Stimulated activated CD8-positive, alpha-beta memory T cell treated with anti-CD3 and anti-CD28 coated beads, Interleukin-4, amount 100 ng/mL, for 4 hours (primary cell): ENCODE data around the gene ERVH48-1.
A peak's percentile ranks its signal among the peaks of the same experiment; 100 is the strongest.
"Not testable (repeated sequence)": the region's sequence is repeated elsewhere in the genome, so short reads cannot be mapped to it uniquely, and the experiment has no call there.

ENCODE experiments used
- DNase-seq, 2 donors: peaks; one replicate each; pipeline ENCODE4 v3.0.0-alpha.2; 2020; ENCODE audit warnings: low read depth in 2 of 2, low spot score in 1 of 2

Gene ERVH48-1

DNA sequence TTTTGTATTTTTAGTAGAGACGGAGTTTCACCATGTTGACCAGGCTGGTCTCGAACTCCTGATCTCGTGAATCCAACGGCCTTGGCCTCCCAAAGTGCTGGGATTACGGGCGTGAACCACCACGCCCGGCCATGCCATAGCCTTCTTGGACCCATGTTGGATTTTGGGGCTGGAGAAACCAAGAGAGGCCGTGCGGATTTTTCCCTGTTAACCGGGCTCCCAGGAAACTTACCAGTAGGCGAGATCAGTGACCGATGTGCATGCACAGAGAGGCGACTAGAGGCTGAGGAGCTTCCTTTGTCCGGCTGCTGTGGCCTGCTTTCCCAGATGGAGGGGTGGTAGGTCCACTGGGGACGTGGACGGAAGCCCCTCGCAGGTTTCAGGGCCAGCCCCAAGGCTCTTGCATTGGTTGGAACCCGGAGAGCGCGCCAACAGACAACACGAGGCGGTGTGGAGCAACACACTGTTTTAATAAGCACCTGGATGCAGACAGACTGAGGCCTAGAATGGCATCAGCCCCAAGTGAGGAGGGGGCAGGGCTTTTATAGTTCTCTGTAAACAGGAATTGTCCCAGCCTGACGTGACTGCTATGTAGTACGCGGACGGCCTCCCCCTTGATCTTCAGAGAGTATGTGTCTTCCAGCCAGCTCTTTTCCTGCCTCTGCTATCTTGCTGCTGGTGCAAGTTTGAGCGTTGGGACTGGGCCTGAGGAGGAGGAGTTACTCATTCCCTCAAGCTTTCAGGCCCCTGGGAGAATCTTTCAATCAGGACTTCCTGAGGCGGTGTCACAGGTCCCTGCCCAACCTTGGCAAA lies at the start of gene ERVH48-1:
ERVH48-1 (minus strand) TSS at position 517 of the 813 bp plus-strand sequence. CDS start 6,624 bp downstream, outside the sequence.
- DNase-seq, result no peak

DNA sequence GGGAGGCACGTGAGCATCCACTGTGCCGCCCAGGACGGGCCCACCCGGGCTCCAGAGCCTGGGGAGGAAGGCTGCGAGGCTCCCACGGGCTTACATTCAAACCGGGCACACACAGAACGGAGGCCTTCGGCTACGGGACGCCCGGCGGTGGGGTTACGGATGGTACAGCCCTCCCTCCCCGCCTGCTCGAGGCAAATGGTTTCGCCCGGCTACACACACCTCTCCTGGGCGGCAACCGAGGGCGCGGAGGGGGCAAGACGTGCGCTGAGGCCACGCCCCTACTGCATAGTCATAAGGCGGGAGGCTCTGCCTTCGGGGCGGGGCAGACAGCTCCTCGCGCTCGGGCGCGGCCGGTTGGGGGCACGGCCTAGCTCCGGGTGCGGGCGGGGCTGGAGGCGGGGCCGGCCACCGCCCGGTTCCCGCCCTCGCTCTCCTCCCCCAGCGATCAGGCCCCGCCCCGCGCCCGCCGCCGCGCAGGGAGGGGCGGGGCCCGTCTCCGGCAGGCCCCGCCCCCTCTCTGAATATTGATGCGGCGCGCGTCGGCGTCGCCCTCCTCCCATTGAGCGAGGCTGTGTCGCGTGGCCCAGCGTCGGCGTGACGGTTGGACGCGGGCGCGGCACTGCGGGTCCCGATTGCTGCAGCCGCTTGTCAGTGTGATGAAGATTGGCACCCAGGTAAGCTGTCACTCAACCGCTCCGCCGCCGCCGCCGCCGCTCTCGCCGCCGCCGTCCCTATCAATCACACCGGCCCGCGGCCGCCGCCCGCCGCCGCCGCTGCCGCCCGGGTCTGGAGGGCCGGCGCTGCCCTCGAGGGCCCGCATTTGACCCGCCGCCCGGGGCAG lies 48.8 kb upstream of the ERVH48-1 start, which contains the start of gene PKNOX1:
PKNOX1 (plus strand) TSS at position 572 of the 841 bp plus-strand sequence. CDS start 29,820 bp downstream, outside the sequence.
- DNase-seq, result peak; percentile 97 to 98

DNA sequence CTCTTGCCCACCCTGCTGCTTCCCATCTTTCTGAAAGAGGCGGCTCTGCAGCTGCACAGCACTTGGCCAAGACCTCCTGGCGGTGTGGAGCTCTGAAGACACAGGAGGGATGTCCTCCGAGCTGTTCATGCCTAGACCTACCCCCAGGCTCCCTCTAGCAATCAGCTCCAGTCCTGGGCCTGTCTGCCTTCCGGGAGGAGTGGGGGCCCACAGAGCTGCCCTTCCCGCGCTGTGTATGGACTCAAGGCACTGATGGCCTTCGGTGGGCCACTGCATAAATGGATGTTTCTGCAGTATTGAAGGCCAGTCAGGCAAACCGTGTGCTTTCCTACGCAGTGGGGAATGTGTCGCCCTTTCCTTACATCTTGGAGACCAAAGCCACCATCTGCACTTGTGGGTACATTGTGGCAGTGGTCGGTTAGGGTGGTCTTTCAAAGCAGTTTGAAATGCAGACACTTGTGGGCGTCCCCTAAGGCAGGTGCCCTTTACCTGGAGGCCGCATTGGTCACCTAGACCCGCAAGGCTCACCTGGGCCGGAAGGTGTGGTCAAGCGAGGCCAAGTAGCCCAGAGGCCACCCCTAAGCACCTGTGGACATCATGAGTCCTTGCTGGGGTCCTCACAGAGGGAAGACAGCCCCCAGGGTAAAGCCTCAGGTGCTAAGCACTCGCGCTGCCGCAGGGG lies 48.0 kb upstream of the ERVH48-1 start:
- no peak for DNase-seq

DNA sequence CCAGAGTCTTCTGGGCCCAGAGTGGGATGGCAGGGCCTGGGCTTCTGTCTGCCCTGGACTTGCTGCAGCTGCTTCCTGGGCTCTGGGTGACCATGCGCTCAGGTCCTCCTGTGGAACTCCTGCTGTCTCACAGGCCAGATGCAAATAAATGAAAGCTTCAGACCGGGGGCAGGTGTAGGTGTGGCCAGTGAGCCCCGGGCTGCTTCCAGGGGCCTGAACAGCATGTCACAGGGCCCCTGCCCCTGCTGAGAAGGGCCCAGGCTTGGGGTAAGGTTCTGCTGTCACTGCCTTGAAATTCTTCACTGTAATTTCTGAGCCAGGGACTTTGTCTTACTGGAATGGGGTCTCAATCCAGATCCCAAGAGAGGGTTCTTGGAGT lies 46.5 kb upstream of the ERVH48-1 start:
- DNase-seq, result no peak

DNA sequence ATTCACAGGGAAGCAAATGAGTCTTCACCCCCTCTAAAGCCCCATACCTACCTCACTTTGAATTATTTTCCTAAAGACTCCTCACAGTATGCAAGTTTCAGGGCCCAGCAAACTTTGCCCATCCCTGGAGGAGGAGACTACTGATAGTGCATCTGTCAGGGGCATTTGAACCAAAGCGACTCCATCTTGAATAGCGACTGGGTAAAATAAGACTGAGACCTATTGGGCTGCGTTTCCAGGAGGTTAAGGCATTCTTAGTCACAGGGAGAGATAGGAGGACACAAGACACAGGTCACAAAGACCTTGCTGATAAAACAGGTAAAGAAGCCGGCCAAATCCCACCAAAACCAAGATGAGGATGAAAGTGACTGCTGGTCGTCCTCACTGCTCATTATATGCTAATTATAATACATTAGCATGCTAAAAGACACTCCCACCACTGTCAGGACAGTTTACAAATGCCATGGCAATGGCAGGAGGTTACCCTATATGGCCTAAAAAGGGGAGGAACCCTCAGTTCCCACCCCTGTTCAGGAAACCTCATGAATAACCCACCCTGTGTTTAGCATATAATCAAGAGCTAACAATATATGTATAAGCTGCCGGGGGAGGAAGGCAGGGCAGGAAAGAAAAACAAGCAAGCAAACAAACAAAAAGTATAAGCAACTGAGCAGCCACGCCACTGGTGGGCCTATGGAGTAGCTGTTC lies 45.7 kb upstream of the ERVH48-1 start:
- DNase-seq, result no peak

DNA sequence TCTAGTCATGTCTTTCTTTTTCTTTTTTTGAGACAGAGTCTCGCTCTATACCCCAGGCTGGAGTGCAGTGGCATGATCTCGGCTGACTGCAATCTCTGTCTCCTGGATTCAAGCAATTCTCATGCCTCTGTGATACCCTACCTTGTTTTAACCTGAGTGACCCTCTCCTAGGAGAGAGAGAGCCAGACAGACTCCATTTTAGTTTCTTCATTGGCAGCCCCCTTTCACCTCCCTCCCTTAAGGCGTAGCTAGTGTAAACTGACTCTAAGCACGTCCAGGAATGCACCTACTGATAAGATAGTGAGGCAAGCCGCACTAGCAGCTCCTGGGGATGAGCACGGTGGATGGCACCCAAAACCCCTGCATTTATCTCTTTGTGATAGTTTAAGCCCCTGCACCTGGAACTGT lies 43.8 kb upstream of the ERVH48-1 start:
- no peak for DNase-seq

DNA sequence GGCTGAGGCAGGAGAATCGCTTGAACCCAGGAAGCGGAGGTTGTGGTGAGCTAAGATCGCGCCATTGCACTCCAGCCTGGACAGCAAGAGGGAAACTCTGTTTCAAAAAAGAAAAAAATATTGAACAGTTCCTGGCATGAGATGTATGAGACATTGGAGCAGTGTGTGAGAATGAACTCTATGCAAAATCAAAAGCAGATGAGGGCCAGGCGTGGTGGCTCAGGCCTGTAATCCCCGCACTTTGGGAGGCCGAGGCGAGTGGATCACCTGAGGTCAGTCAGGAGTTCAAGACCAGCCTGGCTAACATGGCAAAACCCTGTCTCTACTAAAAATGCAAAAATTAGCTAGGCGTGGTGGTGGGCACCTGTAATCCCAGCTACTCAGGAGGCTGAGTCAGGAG lies 42.2 kb upstream of the ERVH48-1 start:
- not testable (repeated sequence) for DNase-seq

DNA sequence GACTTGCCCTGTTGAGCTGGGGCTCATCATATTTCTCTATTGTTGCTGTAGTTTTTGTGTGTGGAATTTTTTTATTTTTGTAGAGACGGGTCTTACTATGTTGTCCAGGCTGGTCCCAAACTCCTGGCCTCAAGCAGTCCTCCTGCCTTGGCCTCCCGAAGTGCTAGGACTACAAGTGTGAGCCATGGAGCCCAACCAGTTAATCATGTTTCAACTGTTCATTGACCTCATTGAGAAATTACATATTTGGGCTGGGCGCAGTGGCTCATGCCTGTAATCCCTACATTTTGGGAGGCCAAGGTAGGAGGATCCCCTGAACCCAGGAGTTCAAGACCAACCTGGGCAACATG lies 39.8 kb upstream of the ERVH48-1 start:
- DNase-seq, result no peak

DNA sequence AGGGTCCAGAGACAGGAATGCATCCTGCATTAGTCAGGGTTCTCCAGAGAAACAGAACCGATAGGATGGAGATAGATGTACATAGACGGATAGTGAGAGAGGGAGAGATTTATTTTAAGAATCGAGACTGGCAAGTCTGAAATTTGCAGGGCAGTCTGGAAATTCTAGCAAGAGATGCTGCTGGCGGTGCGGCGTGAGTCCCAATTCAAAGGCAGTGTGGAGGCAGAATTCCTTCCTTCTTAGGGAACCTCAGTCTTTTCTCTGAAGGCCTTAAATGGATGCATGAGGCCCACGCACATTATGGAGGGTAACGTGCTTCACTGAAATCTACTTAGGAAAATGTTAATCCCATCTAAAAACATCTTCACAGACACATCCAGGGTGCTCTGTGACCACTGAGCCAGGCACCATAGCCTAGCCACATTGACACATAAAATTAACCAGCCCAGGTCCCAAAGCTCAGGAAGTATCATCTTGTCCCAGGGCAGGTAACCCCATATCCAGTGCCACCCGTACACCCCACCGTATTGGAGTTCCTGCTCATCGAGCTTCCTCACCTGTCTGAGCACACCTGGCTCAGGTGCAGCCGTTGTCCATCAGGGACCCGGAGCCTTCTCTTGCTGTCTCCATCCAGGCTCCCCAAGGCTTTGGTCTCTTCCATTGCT lies 39.2 kb upstream of the ERVH48-1 start:
- DNase-seq, result no peak

DNA sequence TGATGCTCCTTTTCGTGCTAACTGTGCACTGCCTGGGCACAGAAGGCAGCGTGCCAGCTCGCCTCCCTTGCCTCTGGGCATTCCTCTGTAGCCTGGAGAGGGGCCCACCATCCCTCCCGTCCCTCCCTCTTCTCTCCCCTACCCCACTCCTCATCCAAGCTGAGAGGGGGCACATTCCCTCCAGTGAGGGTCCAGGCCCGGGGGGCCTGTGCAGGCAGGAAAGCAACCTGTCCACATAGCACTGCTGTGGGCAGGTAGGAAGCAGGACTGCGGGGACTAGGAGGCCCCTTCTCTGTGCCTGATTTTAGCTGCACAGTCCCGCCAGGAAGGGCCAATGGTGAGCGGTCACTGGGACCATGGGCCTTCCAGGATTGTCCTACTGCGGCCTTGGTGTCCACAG lies 38.7 kb upstream of the ERVH48-1 start:
- no peak for DNase-seq

DNA sequence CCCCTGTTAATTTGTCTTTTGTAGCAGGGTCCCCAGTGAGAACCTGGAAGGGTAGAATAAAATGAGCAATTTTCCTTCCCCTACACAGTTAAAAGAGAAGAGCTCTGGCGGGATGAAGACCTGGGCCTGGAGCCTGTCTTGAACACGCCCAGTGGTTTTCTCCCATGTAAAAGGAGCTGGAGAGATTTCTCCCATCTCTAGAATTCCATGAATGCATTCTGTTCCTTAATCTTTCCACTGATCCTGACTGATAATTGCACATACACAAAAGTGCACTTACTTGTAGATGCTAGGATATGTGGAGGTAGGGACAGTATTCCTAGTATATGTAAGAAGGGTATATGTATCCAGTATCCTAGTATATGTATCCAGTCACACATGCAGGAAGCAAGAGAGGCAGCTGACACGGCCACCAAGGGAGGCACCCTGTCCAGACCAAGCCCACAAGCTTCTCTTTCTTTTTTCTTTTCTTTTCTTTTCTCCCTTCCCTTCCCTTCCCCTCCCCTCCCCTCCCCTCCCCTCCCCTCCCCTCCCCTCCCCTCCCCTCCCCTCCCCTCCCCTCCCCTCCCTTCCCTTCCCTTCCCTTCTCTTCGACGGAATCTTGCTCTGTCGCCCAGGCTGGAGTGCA lies 37.1 kb upstream of the ERVH48-1 start:
- no peak for DNase-seq

DNA sequence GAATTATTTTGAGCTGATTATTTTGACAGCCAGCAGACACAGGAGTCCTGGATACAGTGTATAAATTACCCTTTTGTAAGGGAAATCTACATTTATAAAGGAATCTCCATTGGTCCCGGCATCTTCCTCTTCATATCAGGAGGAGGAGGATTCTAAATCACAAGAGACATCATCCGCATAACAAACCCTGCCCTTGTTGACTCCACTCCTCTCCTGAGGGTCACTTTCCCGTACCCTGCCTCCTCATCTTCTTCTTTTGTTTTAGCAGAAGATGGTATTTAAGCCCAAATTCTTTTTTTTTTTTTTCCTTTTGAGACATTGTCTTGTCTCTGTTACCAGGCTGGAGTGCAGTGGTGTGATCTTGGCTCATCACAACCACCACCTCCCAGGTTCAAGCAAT lies 34.3 kb upstream of the ERVH48-1 start:
- DNase-seq, result no peak

DNA sequence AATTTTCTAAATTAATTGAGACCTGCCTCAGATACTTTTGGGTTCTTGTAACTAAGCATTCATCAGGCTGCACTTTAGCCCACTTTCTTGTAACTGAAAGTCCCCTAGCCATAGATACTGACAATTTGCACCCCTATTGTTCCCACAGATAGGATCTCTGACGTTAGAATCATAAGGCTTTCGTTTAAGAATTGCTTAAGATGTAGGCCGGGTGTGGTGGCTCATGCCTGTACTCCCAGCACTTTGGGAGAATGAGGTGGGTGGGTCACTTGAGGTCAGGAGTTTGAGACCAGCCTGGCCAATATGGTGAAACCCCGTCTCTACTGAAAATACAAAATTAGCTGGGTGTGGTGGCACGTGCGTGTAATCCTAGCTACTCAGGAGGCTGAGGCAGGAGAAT lies 32.7 kb upstream of the ERVH48-1 start:
- DNase-seq, result not testable (repeated sequence)

DNA sequence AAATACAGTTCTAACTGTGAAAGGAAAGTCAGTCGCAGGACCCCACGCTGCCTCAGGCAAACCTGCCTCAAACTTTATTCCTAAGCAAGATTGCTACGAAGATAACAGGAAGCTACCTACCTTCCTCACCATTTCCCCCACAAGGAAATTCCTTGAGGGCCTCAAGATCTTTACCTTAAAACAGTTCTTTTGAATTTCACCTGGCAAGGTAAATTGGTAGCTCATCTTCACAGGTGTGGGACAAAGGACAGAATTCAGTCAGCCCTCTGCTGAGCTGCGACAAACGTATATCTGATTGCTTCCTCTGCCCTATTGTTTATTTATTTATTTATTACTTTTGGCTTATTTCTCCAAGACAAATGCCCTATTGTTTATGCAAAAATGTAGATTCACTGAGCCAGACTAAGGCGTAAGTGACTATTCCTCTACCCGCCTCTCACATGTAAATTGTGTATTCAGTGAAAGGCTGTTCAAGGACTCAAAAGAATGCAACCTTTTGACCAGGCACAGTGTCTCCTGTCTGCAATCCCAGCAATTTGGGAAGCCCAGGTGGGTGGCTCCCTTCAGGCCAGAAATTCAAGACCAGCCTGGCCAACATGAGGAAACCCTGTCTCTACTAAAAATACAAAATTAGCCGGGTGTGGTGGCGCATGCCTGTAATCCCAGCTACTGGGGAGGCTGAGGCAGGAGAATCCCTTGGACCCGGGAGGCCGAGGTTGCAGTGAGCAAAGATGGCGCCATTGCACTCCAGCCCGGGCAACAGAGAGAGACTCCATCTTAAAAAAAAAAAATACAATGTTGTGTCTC lies 31.6 kb upstream of the ERVH48-1 start:
- no peak for DNase-seq

DNA sequence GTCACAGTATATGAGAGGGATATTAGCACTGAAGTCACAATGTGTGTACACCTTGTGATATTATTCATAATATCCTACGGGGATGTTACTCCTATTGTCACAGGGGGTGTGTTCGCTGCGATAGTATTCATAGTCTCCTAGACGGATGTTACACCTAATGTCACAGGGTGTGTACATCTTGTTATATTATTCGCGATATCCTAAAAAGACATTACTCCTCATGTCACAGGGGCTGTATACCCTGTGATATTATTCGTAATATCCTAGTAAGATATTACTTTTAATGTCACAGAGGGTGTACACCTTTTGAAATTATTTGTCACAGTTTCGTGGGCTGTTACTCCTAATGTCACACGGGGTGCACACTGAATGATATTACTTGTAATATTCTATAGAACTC lies 25.8 kb upstream of the ERVH48-1 start:
- DNase-seq, result not testable (repeated sequence)

DNA sequence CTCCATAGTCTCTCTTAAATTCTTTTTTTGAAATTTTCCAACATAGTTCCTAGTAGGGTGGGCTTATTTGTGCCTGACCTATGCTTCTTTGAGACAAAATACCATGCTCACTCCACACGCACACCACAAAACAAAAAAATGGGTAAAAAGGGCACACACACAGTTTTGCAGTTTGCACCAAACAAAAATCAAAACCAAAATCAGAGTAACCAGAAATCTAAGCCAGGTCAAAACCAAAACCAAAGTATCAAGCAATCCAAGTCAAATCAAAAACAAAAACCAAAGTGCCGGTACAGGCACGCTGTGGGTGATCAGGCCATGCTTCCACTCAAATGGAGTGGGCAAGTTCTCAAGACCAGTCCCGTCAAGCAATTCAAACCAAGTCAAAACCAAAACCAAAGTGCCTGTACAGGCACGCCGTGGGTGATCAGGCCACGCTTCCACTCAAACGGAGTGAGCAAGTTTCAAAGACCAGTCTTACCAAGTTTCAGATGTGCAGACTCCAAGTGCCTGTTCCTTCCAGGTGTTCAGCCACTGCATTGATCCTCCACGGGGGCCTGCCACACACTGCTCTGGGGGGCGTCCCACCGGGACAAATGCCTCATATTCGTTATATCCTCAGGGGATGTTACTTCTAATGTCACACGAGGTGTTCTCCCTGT lies 23.8 kb upstream of the ERVH48-1 start:
- DNase-seq, result not testable (repeated sequence)

DNA sequence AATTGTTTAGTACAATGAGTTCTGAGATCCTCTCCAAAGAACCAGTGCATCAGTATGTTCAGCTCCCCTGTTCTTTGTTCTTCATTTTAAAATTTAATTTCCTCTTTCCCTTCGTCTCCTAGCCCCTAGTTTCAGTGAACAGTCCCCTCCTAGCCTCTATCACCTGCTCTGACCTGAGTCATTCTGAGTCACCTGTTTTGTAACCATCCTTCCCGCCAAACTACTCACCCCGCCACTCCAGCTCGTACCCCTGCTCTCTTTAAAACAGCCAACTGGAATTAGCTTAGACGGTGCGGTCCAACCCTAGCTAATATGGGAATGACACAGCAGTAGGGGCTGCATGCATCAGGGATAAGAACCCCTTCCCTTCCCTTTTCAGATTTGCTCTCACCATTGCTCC lies 16.8 kb upstream of the ERVH48-1 start:
- DNase-seq, result no peak

DNA sequence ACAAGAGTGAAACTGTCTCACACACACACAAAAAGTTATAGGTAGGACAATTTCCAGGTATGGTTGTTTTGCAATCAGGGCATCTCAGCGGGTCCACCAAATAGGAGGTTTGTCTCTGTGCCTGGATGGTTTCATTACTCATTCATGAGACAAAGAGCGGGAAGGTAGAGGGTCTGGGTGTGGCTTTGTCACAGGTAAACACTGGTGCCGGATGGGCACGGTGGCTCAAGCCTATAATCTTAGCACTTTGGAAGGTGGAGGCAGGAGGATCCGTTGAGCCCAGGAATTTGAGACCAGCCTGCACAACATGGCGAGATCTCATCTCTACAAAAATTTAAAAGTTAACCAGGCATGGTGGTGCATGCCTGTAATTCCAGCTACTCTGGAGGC lies 16.3 kb upstream of the ERVH48-1 start:
- no peak for DNase-seq
